ENCODE data around the gene LRIG1. TPM values are rescaled to one million over a fixed set of nuclear protein-coding genes. Genes with fewer than 3 reads are reported as not detected.
A peak's percentile ranks its signal among the peaks of the same experiment; 100 is the strongest.

The LRIG1 gene
- total RNA-seq, 8 experiments from 2014 or later: 15.0 to 135 (median 39.6) TPM

DNA sequence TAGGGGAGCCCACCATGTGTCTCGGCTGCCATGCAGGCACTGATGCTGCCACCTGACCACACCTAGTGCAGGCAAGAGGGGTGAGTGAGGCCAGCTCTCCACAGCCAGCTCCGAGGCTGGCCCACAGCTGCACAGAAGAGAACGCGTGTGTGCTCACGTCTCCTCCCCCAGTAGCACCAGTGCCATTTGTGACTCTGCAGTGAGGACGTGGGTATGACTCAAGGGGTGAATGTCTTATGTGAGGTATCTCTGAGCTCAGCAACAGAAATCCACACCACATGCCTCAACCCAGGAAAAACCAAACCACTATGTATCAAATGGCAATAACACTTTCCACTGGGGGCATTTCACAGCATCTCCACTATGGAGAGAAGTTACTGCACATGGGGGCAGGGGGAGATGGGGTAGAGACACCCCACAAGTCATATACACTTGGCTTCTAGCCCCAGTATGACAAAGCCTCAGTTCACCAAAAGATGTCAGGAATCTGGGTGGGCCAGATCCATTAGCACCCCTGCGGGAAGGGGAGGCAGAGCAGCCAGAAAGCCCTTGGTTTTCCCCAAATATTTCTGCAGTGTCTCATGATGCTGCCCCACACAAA, 87.6 kb downstream of the LRIG1 start:
- Histone ChIP-seq H3K4me3 (no peak overlapping the region), H3K4me1 (replicated peaks in 1 of 2) (peaks cover 6 to 27% of the 10 kb centered on the region in 2 donors), H3K27ac (no peak overlapping the region)
- in situ Hi-C loops (cut with MboI; ENCODE audit: low pct_unique_long_range_greater_than_20kb in 2 of 9, low sequenced_read_pairs in 9 of 9, unreplicated experiment in 9 of 9): loop anchor here in 6 of 9 experiments (25.0 kb wide), 1 partner anchor 399 kb away; no protein-coding TSS in a partner anchor
- peak in 3 of 8 experiments; percentile 5 to 42 (median 10) for ATAC-seq (replicated peaks in 6 of 8)
- WGBS, 10 experiments: 0 to 100% (median 80%) methylated on average over 1 to 5 of the region's 7 CpGs; no CpG with 5 or more reads in 5 of the 10 experiments

DNA sequence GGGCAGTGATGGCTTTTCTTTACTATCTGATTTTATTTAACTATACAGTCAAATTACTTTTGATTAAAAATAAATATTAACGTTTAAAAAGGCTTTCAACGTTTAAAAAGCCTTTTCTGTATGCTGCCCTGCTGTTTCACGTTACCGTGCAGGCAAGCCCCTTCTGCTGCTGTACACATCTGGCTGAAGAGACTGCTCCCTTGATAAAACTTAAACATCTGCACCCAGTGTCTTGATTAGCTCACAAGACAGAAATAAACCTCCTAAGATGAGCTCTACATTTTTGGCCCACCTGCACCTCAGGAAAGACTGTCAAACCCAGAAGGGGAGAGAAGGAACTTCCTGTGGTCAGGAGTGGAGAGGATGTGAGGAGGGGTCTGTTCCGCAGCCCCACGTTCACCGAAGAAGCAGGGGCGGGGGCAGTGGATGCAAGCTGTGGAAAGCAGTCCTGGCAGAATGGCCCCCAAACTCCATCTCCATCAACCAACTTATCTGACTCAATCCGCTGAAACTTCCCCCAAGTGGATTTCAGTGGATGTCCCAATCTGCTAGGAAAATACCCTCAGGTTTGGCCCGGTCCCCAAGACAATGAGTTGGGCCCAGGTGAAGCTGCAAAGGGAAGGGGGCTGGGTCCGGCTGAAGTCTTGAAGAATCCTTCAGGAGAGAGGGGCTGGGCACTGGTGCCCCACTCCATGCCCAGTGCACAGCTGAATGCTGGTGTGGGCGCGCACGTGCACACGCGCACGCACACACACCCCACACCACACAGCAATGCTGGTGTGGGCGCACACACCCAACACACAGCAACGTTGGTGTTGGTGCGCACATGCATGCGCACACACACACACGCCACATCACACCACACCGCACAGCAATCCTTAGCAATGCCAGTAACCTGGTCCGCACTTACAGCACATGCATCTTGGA, 88.6 kb downstream of the LRIG1 start:
- Histone ChIP-seq H3K4me1 (replicated peaks in 1 of 2) (peaks cover 5 to 19% of the 10 kb centered on the region in 2 donors), H3K27ac (no peak overlapping the region), H3K4me3 (no peak overlapping the region)
- WGBS, 10 experiments: 75 to 100% (median 90%) methylated on average over 1 to 16 of the region's 24 CpGs; no CpG with 5 or more reads in 3 of the 10 experiments
- ATAC-seq (replicated peaks in 6 of 8): no peak
- in situ Hi-C loops (cut with MboI; ENCODE audit: low pct_unique_long_range_greater_than_20kb in 2 of 9, low sequenced_read_pairs in 9 of 9, unreplicated experiment in 9 of 9): loop anchor here in 6 of 9 experiments (25.0 kb wide), 1 partner anchor 400 kb away; no protein-coding TSS in a partner anchor

DNA sequence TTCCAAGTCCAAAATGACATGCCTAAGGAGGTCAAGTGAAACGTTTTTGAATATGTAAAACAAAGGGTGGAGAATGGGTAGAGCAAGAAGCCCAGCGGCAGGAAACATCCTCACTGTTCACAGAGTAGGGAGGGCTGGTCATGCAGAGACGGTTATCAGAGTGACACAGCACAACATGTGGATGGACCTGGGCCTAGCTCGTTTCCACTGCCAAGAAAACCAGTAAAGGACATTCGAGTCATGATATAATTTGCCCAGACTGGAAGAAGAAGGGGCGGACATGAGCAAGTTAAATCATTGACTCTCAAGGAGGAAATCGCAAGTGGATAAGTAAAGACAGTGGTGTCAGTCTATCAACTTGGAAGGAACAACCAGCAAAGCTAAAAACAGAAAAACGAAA, 89.3 kb downstream of the LRIG1 start:
- WGBS, 10 experiments: 0 to 100% (median 65%) methylated on average over 1 to 8 of the region's 8 CpGs; no CpG with 5 or more reads in 2 of the 10 experiments
- in situ Hi-C loops (cut with MboI; ENCODE audit: low pct_unique_long_range_greater_than_20kb in 2 of 9, low sequenced_read_pairs in 9 of 9, unreplicated experiment in 9 of 9): loop anchor here in 6 of 9 experiments (25.0 kb wide), 1 partner anchor 401 kb away; no protein-coding TSS in a partner anchor
- H3K27ac ChIP-seq: no peak overlapping the region
- peak in 3 of 8 experiments; percentile 74 to 95 (median 94) for ATAC-seq (replicated peaks in 6 of 8)
- no peak overlapping the region for H3K4me3 ChIP-seq
- peaks cover 5 to 12% of the 10 kb centered on the region in 2 donors for H3K4me1 ChIP-seq (replicated peaks in 1 of 2)

DNA sequence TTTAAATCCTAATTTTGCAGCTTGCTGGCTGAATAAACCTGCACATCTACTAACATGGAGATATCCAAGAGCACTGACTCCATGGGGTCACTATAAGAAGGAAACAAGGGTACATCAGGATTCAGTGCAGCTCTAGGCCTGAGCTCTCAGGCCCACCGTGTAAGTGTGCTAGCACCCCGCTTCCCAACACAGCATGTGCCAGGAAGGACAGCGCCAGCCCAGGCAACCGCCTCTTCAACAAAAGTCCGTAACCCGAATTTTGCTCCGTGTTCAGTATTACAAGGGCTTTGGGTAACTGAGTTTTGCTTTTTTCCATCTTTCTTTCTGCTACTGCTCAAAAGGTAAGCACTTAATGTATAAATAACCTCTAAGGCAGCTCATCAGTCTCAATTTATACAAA, 89.8 kb downstream of the LRIG1 start:
- Histone ChIP-seq H3K27ac (no peak overlapping the region), H3K4me1 (replicated peaks in 1 of 2) (peaks cover 5 to 9% of the 10 kb centered on the region in 2 donors), H3K4me3 (no peak overlapping the region)
- in situ Hi-C loops (cut with MboI; ENCODE audit: low pct_unique_long_range_greater_than_20kb in 2 of 9, low sequenced_read_pairs in 9 of 9, unreplicated experiment in 9 of 9): loop anchor here in 6 of 9 experiments (25.0 kb wide), 1 partner anchor 401 kb away; no protein-coding TSS in a partner anchor
- no peak for ATAC-seq (replicated peaks in 6 of 8)
- 83 to 100% (median 100%) methylated on average over 1 to 7 of the region's 7 CpGs; no CpG with 5 or more reads in 3 of the 10 experiments for WGBS, 10 experiments

DNA sequence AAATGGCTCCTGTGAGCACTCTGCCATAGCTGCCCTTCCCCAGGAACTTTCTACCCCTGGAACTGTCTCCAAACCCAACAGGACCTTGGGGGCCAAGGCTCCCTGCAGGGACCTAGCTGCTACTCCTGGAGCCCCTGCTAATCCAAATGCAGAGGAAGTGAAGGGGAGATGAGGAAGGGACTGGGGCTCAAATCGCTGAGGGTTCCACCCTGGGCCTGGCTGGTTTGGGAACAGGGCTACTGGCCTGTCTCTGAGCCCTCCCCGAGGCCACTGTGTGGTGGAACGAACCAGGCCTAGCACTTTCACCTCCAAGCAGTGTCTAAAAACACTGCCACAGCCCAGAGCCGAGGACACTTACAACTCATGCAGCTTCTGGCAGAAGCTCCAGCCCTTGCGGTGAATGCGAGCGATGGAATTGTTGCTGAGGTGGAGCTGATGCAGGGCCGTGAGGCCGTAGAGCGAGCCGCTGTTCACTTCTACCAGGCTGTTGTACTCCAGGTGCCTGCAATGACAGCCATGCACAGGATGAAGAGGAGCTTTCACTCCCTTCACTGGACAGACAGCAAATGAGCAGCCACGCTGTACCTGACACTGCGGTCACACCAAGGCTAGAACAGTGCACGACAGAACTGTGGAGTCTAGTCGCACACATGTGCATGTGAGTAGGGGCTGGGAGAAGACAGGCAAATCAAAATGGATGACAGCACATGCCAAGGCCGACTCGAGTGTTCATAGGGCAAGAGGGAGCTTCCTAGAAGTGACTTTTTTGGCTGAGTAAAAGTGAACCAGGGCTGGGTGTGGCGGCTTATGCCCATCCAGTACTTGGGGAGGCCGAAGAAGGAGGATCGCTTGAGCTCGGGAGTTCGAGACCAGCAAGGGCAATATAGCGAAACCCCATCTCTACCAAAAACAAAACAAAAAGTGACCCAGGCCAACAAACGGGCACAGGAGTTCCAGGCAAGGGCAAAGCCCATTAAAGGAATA, 90.8 kb downstream of the LRIG1 start:
- no peak overlapping the region for H3K27ac ChIP-seq
- in situ Hi-C loops (cut with MboI; ENCODE audit: low pct_unique_long_range_greater_than_20kb in 2 of 9, low sequenced_read_pairs in 9 of 9, unreplicated experiment in 9 of 9): loop anchor here in 7 of 9 experiments (10.0 to 25.0 kb wide), 2 partner anchors 402 to 405 kb away; no protein-coding TSS in a partner anchor

DNA sequence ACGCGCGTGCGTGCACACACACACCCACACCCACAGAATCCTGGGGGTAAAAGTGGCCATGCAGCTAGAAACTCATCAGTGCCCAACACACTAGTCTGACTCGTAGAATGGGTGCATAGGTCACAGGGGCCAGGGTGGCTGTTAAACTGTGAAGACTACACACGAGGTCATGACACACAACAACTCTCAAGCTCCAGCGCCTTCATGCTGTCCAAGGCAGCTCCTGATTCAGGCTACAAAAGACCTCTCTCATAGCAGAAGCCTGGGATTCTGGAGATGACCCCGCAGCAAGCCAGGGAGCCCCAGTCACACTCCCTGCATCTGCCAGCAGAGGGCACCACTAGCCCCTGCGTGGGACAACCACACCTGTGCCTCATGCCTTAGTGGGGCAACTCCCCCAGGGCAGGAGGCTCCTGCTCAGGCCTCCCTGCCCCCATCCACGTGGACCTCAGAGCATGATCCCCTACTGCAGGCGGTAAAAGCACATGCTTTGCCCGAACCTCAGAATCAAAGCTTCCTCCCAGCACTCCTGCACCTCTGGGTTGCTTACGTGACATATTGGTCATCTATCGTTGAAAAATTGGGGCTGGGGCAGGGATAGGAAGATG, 93.1 kb downstream of the LRIG1 start:
- Histone ChIP-seq H3K27ac (no peak overlapping the region), H3K4me1 (replicated peaks in 1 of 2) (peaks cover 0 to 3% of the 10 kb centered on the region in 2 donors), H3K4me3 (no peak overlapping the region)
- WGBS, 10 experiments: 25 to 100% (median 68%) methylated on average over 1 to 5 of the region's 14 CpGs; no CpG with 5 or more reads in 2 of the 10 experiments
- peak; percentile 1 to 86 (median 72) for ATAC-seq (replicated peaks in 6 of 8)
- in situ Hi-C loops (cut with MboI; ENCODE audit: low pct_unique_long_range_greater_than_20kb in 2 of 9, low sequenced_read_pairs in 9 of 9, unreplicated experiment in 9 of 9): loop anchor here in 7 of 9 experiments (10.0 to 25.0 kb wide), 2 partner anchors 405 to 407 kb away; no protein-coding TSS in a partner anchor

More for the DNA sequence above, 90.8 kb downstream of the LRIG1 start:
- 91 to 100% (median 95%) methylated on average over 3 to 14 of the region's 24 CpGs; no CpG with 5 or more reads in 1 of the 10 experiments for WGBS, 10 experiments
- Histone ChIP-seq H3K4me3 (no peak overlapping the region), H3K4me1 (replicated peaks in 1 of 2) (peaks cover 0 to 3% of the 10 kb centered on the region in 2 donors)
- ATAC-seq (replicated peaks in 6 of 8): no peak

DNA sequence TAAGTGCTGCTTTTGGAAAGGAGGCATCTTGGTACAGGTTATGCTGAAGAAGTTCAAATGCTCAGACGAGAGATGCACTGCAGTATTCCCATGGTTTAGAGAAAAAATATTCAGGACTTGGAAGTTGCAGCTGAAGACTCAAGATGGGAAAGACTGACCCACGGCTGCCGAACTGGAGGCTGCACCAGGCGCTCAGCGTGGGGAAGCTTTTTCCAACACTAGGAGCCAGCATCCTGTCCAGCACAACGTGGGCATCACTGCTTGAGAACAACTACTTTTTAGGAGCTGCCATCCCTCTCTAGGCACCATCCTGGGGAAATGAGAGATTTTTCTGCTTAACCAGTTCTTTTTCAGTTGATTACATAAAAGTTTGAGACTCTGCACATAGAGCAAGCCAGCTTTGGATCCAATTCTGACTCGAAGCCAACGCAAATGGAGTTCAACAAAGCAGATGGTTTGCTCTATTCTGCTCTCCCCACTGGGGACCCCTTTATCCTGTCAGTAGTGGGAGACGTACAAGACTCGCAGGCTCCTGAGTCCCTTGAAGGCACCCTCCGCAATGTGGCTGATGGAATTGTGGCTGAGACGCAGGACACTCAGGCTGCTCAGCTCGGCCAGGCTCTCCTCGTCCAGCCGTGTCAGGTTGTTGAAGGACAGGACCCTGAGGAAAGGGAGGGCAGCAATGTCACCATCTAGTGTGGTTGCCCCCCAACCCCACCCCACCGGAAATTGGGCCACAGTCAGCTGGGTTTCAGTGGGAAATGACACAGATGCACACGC, 93.8 kb downstream of the LRIG1 start:
- in situ Hi-C loops (cut with MboI; ENCODE audit: low pct_unique_long_range_greater_than_20kb in 2 of 9, low sequenced_read_pairs in 9 of 9, unreplicated experiment in 9 of 9): loop anchor here in 7 of 9 experiments (10.0 to 25.0 kb wide), 2 partner anchors 405 to 408 kb away; no protein-coding TSS in a partner anchor
- no peak for ATAC-seq (replicated peaks in 6 of 8)
- 20 to 99% (median 80%) methylated on average over 1 to 12 of the region's 17 CpGs; no CpG with 5 or more reads in 3 of the 10 experiments for WGBS, 10 experiments
- no peak overlapping the region for H3K27ac ChIP-seq
- H3K4me3 ChIP-seq: no peak overlapping the region
- H3K4me1 ChIP-seq (replicated peaks in 1 of 2): peaks cover 3% of the 10 kb centered on the region in 2 donors

DNA sequence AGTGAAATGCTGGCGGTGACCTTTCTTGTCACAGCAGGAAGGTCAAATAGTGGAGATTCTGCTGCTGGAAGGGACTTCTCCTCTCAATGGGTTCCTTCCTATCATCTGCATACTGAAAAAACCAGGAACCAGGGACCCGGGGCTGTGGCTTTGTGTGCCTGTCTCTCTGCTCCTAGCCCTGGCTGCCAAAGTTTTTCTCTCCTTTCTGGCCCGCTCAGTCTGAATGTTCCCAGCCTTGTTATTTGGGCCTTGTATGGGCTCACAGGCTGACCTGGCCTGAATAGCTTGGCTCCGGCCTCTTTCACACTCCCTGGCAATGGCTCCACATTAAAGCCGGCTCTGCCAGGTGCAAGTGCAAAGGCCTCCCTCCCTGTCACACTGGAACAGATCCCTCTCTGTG, 94.7 kb downstream of the LRIG1 start:
- no peak overlapping the region for H3K27ac ChIP-seq
- no peak for ATAC-seq (replicated peaks in 6 of 8)
- in situ Hi-C loops (cut with MboI; ENCODE audit: low pct_unique_long_range_greater_than_20kb in 2 of 9, low sequenced_read_pairs in 9 of 9, unreplicated experiment in 9 of 9): loop anchor here in 7 of 9 experiments (10.0 to 25.0 kb wide), 2 partner anchors 406 to 409 kb away; no protein-coding TSS in a partner anchor
- peaks cover 11 to 12% of the 10 kb centered on the region in 2 donors for H3K4me1 ChIP-seq (replicated peaks in 1 of 2)
- WGBS, 10 experiments: 48 to 100% (median 93%) methylated on average over 1 to 3 of the region's 5 CpGs; no CpG with 5 or more reads in 5 of the 10 experiments
- no peak overlapping the region for H3K4me3 ChIP-seq

DNA sequence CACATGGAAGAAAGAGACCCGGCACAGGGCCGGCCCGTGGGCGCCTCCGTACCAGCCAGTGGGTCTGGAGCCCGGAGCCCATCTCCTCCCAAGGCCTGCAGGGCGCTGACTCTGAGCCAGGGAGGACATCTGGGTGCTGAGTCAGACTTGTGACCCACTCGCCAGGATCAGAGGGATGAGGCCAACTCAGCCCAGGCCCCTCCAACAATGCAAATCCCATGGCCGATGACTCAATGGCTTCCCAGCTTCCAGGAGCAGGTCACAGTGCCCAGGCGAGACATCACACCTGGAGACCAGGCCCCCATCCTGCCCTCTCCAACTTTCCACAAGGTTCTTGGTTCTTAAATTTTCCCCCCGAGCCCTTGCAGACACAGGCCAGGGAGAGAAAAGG, 95.1 kb downstream of the LRIG1 start:
- WGBS, 10 experiments: 14 to 97% (median 83%) methylated on average over 1 to 6 of the region's 11 CpGs; no CpG with 5 or more reads in 5 of the 10 experiments
- Histone ChIP-seq H3K4me1 (replicated peaks in 1 of 2) (peaks cover 16% of the 10 kb centered on the region in 2 donors), H3K4me3 (no peak overlapping the region), H3K27ac (no peak overlapping the region)
- ATAC-seq (replicated peaks in 6 of 8): peak in 3 of 8 experiments; percentile 64 to 85 (median 81)
- in situ Hi-C loops (cut with MboI; ENCODE audit: low pct_unique_long_range_greater_than_20kb in 2 of 9, low sequenced_read_pairs in 9 of 9, unreplicated experiment in 9 of 9): loop anchor here in 7 of 9 experiments (10.0 to 25.0 kb wide), 2 partner anchors 407 to 409 kb away; no protein-coding TSS in a partner anchor

DNA sequence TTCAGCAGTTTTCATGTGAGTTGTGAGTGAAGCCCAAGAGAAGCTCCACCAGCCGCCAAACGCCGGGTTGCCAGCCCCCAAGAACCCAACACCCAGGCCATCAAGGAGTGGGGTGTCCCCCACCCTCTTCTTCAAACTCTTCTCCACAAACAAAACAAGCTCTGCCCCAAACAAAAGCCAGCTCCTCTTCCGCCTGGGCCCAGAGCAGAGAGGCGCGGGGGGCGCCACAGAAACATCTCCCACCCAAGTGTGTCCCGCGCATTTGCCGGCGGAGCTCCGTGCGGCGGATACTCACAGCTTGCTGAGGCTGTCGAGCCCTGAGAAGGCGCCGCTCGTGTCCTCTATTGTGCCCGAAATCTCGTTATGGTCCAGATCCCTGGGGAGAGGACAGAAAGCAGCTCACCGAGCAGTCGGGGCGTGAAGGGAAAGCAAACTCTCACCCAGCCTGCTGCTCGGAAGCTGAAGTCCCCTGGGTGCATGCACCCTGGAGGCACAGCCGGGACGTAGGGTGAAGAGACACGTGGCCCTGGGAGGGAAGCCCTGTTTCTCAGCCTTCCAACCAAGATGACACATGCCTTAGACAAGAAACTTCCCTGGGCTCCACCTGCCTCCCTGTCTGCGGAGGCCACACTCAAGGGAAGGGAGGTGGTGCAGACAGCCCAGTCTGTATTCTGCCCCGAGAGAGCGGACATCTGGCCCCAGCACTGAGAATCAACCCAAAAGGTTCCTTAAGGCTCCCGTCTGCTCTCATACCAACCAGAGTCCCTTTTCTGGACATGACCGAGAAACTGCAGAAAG, 95.7 kb downstream of the LRIG1 start:
- H3K4me1 ChIP-seq (replicated peaks in 1 of 2): peaks cover 22% of the 10 kb centered on the region in 2 donors
- no peak overlapping the region for H3K4me3 ChIP-seq
- in situ Hi-C loops (cut with MboI; ENCODE audit: low pct_unique_long_range_greater_than_20kb in 2 of 9, low sequenced_read_pairs in 9 of 9, unreplicated experiment in 9 of 9): loop anchor here in 7 of 9 experiments (10.0 to 25.0 kb wide), 2 partner anchors 407 to 410 kb away; no protein-coding TSS in a partner anchor
- peak in 2 of 8 experiments; percentile 66 to 70 for ATAC-seq (replicated peaks in 6 of 8)
- 80 to 100% (median 93%) methylated on average over 1 to 22 of the region's 32 CpGs; no CpG with 5 or more reads in 3 of the 10 experiments for WGBS, 10 experiments
- no peak overlapping the region for H3K27ac ChIP-seq
